ENCODE data around the gene PRTG. TPM values are rescaled to one million over a fixed set of nuclear protein-coding genes. Genes with fewer than 3 reads are reported as not detected.

Gene PRTG
- total and polyA plus RNA-seq, 10 of the 15 experiments (the other 5 are each of a cell fraction or from before 2014, with no cell fraction given): under 0.01 to 0.25 TPM; not detected in 8

- DNase-seq (ENCODE audit: low read depth, low spot score) (no peak), ATAC-seq (no peak), FAIRE-seq (no peak)
- in situ Hi-C loops (cut with MboI) (no loop called here), intact Hi-C loops (cut with micrococcal nuclease; ENCODE audit: unreplicated experiment) (no loop called here)
- H3K4me3 ChIP-seq: no peak overlapping the region
- no peak overlapping the region for H3K27ac ChIP-seq (ENCODE audit: control insufficient read depth, insufficient read depth)
- ChIA-PET RAD21 (ENCODE audit: unreplicated experiment) (no interaction called here), SMC1A (ENCODE audit: uncharacterized antibody, unreplicated experiment) (no interaction called here), POLR2A (no interaction called here), CTCF (no interaction called here)
- H3K4me1 ChIP-seq (ENCODE audit: control insufficient read depth, insufficient read depth, low read length): no peaks in the 10 kb centered on the region
- no peak overlapping the region for H3K4me2 ChIP-seq (ENCODE audit: control insufficient read depth, insufficient read depth)
- H3K79me2 ChIP-seq (ENCODE audit: control insufficient read depth, insufficient read depth, low read length): no peaks in the 10 kb centered on the region
- no peaks in the 10 kb centered on the region for H4K20me1 ChIP-seq (ENCODE audit: control insufficient read depth, insufficient read depth)
- H3K9me3 ChIP-seq (replicated peaks; ENCODE audit: control insufficient read depth, insufficient read depth, low read length): no peaks in the 10 kb centered on the region
- BruUV-seq (replicated peaks): no TSS peak
- no peaks in the 10 kb centered on the region for H3K36me3 ChIP-seq (ENCODE audit: control insufficient read depth in 2 of 2, insufficient read depth in 2 of 2, low read length in 1 of 2)
- no peak for TF ChIP-seq CBX3 (IDR thresholded peaks at IDR 0.05; ENCODE audit: borderline replicate concordance, low read depth)
- no peak for TF ChIP-seq STAT3 (IDR thresholded peaks at IDR 0.05; ENCODE audit: low read depth, low read length)
- TF ChIP-seq ATF7 (IDR thresholded peaks at IDR 0.05; ENCODE audit: low read depth): no peak
- no peak for TF ChIP-seq JUNB (IDR thresholded peaks at IDR 0.05)
- no peak for TF ChIP-seq CHD1 (IDR thresholded peaks at IDR 0.05; ENCODE audit: low read depth, low read length)
- TF ChIP-seq SIN3A (IDR thresholded peaks at IDR 0.05; ENCODE audit: low read depth, low read length): no peak
- TF ChIP-seq BACH1 (IDR thresholded peaks at IDR 0.05; ENCODE audit: borderline replicate concordance): no peak
- TF ChIP-seq NR2F1 (conservative IDR thresholded peaks at IDR 0.05): no peak
- no peak for TF ChIP-seq ZNF207 (IDR thresholded peaks at IDR 0.05; ENCODE audit: borderline replicate concordance)
- no peak for TF ChIP-seq SPI1 (IDR thresholded peaks at IDR 0.05; ENCODE audit: borderline replicate concordance, insufficient read depth, low read depth, low read length)
- no peak for TF ChIP-seq PRDM15 (CRISPR knock-in tag; IDR thresholded peaks at IDR 0.05)
- no peak for TF ChIP-seq ZBTB33 (IDR thresholded peaks at IDR 0.05)
- no peak for TF ChIP-seq RFX5 (IDR thresholded peaks at IDR 0.05; ENCODE audit: low read depth, low read length)
- no peak overlapping the region for H3K9ac ChIP-seq (ENCODE audit: control insufficient read depth, insufficient read depth, low read length)
- no peaks in the 10 kb centered on the region; a peak in 2 of 4 replicates for H3K27me3 ChIP-seq (replicated peaks in 1 of 2; ENCODE audit: control insufficient read depth in 2 of 2, insufficient read depth in 2 of 2, low read length in 1 of 2)
- H2AFZ ChIP-seq (ENCODE audit: control insufficient read depth, low read depth, low read length): no peak overlapping the region
- 58% methylated on average over 8 of the region's 8 CpGs for WGBS (ENCODE audit: insufficient coverage, insufficient replicate concordance, low lambda C conversion rate, missing lambda C conversion rate)
Measured at GRCh38 chr15:55708720-55709119, 34.2 kb downstream of the PRTG start.
